HL-60 (cell line): ENCODE data around the gene TRIAP1.
A peak's percentile ranks its signal among the peaks of the same experiment; 100 is the strongest.

ENCODE experiments used
- DNase-seq, 2 experiments: peaks; one replicate each; pipeline ENCODE4 v3.0.0-alpha.2; 2010 to 2020; ENCODE audit warnings: low read depth in 1 of 2, low spot score in 1 of 2
- H3K27ac ChIP-seq: fragments of 250-450 bp; sonication (Bioruptor Pico); replicated peaks from 2 replicates; pipeline ENCODE4 v1.5.1; 2020; ENCODE audit warnings: mild to moderate bottlenecking, moderate library complexity
- H3K27me3 ChIP-seq: fragments of 250-450 bp; sonication (Bioruptor Pico); 2 replicates; pipeline ENCODE4 v1.5.1; 2021; ENCODE audit warnings: mild to moderate bottlenecking, moderate library complexity; ENCODE audit not compliant: insufficient read depth, poor library complexity, severe bottlenecking
- H3K4me3 ChIP-seq: replicated peaks from 2 replicates; pipeline ENCODE4 v1.5.1; 2011; ENCODE audit warnings: mild to moderate bottlenecking, control low read depth, low read length; ENCODE audit not compliant: insufficient read depth
- CTCF ChIP-seq: IDR thresholded peaks from one replicate; pipeline ENCODE4 v1.5.1; 2011; ENCODE audit warnings: low read length, control low read depth, inconsistent platforms; ENCODE audit not compliant: insufficient read depth
- GABPA ChIP-seq: IDR thresholded peaks from 2 replicates; pipeline ENCODE4 v1.6.1; 2012; ENCODE audit warnings: low read depth
- POLR2AphosphoS5 ChIP-seq: IDR thresholded peaks from 2 replicates; pipeline ENCODE4 v1.6.1; 2012; ENCODE audit warnings: low read depth
- SPI1 ChIP-seq: IDR thresholded peaks from 2 replicates; pipeline ENCODE4 v1.6.1; 2012; ENCODE audit warnings: low read depth, mild to moderate bottlenecking, borderline replicate concordance
- TF ChIP-seq, protein P1 (sequence below): IDR thresholded peaks from 2 replicates; pipeline ENCODE4 v1.6.1; 2012; ENCODE audit warnings: low read depth; ENCODE audit not compliant: insufficient replicate concordance

The TRIAP1 gene

DNA sequence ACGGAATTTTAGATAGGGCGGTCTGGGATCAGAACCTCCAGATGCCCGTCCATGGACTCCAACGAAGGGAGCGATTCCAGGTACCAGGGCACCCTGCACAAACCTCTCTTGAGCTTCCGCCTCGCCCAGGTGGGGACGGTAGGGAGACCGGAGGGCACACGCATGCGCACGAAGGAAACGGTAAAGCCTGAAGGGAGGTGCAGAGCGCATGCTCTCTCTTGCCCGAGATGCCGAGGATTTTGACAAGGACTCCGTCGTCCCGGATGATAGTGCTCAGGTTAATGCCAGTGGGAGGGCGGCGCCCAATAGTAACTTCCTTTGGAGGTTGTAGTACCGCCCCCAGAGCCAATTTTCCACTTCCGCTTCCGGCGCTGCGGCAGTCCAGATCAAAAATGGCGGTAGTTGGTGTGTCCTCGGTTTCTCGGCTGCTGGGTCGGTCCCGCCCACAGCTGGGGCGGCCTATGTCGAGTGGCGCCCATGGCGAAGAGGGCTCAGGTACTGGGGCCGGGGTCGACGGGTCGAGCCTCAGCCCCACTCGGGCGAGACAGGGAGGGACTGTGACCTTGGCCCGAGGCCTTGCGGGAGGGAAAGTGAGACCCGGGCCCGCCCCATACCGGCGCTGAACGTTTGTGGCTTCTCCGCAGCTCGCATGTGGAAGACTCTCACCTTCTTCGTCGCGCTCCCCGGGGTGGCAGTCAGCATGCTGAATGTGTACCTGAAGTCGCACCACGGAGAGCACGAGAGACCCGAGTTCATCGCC, 8.3 kb downstream of the TRIAP1 start, which contains the start of gene COX6A1:
TSS of gene COX6A1 (plus strand) at position 379 of the 760 bp plus-strand sequence. CDS start at position 393, 14 bp downstream.
- TF ChIP-seq POLR2AphosphoS5 (peak; percentile 70), GABPA (peak; percentile 89), CTCF (no peak), SPI1 (peak; percentile 86; the same call in 1 of the 2 replicates)
- TF ChIP-seq, protein P1, sequence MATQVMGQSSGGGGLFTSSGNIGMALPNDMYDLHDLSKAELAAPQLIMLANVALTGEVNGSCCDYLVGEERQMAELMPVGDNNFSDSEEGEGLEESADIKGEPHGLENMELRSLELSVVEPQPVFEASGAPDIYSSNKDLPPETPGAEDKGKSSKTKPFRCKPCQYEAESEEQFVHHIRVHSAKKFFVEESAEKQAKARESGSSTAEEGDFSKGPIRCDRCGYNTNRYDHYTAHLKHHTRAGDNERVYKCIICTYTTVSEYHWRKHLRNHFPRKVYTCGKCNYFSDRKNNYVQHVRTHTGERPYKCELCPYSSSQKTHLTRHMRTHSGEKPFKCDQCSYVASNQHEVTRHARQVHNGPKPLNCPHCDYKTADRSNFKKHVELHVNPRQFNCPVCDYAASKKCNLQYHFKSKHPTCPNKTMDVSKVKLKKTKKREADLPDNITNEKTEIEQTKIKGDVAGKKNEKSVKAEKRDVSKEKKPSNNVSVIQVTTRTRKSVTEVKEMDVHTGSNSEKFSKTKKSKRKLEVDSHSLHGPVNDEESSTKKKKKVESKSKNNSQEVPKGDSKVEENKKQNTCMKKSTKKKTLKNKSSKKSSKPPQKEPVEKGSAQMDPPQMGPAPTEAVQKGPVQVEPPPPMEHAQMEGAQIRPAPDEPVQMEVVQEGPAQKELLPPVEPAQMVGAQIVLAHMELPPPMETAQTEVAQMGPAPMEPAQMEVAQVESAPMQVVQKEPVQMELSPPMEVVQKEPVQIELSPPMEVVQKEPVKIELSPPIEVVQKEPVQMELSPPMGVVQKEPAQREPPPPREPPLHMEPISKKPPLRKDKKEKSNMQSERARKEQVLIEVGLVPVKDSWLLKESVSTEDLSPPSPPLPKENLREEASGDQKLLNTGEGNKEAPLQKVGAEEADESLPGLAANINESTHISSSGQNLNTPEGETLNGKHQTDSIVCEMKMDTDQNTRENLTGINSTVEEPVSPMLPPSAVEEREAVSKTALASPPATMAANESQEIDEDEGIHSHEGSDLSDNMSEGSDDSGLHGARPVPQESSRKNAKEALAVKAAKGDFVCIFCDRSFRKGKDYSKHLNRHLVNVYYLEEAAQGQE, result peak; percentile 51
- H3K27ac ChIP-seq, result peak within 1 kb of the TSS; percentile 87

DNA sequence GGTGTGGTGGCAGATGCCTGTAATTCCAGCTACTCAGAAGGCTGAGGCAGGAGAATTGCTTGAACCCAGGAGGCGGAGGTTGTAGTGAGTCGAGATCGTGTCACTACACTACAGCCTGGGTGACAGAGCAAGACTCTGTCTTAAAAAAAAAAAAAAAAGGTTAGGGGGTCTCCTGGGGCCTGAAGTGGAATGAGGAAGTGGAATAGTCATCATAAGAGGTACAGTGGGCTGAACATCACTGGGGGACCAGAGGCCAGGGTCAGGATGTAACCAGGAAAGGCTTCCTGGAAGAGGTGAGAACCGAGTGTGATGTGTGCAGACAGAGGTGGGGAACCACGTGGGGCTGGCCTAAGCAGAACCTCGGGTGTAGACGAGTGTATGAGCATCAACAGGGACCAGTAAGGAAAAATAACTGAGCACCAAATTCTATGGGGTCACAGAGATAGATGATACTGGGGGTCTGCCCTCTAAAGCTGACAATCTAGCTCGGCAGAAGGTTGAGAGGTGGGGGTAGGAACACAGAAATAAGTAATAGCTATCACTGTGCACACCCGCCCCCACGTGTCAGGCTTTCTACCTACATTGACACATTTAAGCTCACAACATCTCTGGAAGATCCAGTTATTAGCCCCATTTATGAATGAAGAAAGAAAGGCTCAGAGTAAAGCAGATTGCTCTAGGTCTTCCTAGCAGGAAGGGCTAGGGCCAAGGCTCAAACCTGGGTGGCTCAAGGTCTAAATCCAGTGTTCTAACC, 13.2 kb downstream of the TRIAP1 start:
- TF ChIP-seq SPI1 (0 out of 2 replicates have a peak, but pooled peaks have one; percentile 6), GABPA (no peak), CTCF (no peak)
- TF ChIP-seq, protein P1, result no peak
- DNase-seq, result no peak
- Histone ChIP-seq H3K4me3 (no peak overlapping the region), H3K27ac (no peak overlapping the region), H3K27me3 (no peaks in the 10 kb centered on the region)

More for the DNA sequence above, 8.3 kb downstream of the TRIAP1 start, which contains the start of gene COX6A1:
- DNase-seq, result peak; percentile 99
- no peaks in the 10 kb centered on the region for H3K27me3 ChIP-seq
- peak within 1 kb of the TSS; percentile 95 for H3K4me3 ChIP-seq

- TF ChIP-seq CTCF (no peak), GABPA (no peak), SPI1 (no peak), POLR2AphosphoS5 (no peak)
- TF ChIP-seq, protein P1, result no peak
- Histone ChIP-seq H3K4me3 (no peak overlapping the region), H3K27me3 (no peaks in the 10 kb centered on the region)
Observed at GRCh38 chr12:120429368-120429767, 16.8 kb downstream of the TRIAP1 start.

More at GRCh38 chr12:120429368-120429767, 16.8 kb downstream of the TRIAP1 start:
- no peak overlapping the region for H3K27ac ChIP-seq
- DNase-seq, result no peak
